Superior temporal gyrus (tissue), 1 donor: ENCODE results near the gene ASB4.

Source experiments
- DNase-seq: peaks from one replicate; pipeline ENCODE4 v3.0.0-alpha.2; 2016; ENCODE audit errors: extremely low spot score

Gene ASB4

DNA sequence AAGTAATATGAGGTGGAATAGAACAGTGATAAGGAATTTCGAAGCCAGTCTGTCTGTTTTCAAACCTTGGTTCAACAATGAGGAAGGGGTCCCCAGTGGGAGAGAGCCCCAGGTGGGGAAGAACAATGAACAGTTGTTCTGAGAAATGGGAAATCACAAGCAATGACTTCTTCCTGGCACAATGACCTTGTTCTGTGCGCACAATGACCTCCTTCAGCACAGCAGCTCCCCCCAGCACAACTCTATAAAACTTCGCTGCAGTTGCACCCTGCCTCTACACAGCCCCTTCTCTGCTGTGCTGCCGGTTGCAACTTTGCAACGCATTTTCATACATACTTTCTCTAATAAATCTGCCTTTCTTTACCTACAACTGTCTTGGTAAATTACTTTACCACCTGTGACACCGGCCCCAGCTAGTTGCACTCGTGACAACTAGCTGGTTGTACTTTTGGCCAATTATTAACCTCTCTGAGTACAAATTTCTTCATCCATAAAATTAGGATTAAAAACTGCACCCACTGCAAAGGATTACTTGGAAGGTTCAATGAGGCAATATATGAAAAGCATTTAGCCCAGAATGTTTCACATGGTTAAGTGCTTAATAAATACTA is 40.5 kb downstream of the ASB4 start:
- DNase-seq: peak; percentile 91

DNA sequence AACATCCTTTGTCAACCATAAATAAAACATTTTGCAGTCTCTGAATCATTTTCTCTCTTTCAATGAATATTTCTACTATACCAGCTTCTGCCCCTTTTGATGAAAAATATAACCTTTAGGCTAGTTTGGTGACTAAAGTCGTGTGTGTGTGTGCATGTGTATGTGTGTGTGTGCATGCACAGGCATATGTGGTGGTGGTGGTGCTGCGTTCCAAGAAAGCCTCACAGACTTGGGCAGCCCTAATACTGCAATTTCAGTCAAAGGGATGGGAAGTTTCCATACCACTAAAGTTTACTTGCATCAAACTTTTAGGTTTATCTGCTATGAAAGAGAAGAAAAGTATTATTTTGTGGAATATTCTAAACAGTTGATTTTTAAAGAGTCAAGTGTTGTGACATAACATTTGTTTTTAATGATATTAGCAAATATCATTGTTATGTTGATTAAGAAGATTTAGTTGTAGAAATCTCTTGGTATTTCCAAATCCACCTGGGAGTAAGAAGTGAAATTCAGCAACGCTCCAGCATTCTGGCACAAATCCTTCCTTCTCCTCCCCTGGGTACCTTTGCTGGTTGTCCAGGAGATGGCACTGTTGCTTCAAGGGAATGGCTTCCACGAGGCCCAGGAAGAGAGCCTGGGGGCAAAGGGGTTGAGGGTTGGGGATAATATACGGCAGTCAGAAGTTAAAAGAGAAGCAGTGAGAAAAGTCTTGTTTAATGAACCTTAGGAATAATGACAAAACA is 41.5 kb downstream of the ASB4 start:
- peak; percentile 96 for DNase-seq

DNA sequence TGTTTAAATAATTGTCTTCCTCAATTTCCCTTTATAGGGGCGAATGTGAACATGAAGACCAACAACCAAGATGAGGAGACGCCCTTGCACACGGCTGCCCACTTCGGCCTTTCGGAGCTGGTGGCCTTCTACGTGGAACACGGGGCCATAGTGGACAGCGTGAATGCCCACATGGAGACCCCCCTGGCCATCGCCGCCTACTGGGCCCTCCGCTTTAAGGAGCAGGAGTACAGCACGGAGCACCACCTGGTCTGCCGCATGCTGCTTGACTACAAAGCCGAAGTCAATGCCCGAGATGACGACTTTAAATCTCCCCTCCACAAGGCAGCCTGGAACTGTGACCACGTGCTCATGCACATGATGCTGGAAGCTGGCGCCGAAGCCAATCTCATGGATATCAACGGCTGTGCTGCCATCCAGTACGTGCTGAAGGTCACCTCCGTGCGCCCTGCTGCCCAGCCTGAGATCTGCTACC is 42.1 kb downstream of the ASB4 start:
- DNase-seq: no peak

DNA sequence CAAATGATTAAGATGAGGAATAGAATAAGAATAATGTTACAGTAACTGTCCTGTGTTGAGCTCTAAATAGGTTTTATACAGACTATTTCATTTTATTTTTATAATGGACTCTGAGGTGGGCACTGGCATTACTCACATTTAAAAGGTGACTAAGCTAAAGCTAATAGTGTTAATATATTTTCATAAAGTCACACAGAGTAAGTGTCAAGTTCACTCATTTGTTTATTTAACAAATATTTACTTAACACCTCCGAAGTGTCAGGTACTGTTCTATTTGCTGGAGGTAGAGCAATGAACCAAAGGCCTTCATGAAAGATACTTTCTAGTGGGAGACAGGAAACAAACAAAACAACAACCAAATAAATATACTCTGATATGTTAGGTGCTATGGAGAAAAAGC is 44.0 kb downstream of the ASB4 start:
- no peak for DNase-seq

DNA sequence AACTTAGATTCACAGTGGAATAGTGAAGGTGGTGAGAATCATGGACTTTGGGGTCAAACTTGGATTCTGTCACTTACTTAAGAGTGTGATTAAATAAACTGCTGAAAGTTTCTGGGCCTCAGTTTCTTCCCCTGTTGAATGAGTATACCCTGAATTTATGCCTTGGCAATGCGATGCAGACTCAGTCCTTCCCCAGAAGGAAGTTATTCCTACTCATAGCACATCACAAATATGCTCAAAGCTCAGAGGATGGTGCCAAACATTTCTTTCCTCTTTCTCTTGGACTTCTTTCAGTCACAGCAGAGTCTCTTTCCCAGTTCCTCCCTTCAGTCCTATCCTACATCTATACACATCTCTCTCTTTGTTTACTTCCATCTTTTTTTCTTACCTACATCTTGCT is 45.1 kb downstream of the ASB4 start:
- DNase-seq: no peak

DNA sequence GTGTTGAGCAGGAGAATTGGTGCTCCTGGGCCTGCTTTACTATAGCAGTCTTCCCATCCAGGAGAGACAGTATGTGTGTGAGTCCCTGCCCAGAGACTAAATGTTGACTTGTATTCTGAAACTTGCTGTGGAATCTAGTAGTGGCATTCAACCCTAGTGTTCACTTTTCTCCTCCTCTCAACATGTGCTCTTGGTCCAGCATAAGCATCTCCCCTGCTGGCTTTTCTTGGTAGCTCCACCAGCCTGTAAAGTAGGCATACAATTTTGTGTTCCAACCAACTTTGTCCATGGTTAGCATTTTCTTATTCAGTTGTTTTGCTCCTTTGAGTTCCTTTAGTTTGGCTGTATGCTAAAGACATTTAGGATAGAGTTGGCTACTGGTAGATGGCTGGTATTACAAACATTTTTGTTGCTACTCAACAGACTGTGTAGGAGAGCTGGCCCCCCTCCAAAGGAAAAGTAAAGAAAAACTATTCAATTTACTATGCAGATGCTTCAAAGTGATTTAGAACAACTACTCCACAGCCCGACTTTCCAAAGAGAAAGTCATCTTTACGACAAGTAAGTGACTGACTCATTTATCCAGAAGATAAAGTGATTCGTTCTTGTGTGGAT is 46.0 kb downstream of the ASB4 start:
- no peak for DNase-seq

DNA sequence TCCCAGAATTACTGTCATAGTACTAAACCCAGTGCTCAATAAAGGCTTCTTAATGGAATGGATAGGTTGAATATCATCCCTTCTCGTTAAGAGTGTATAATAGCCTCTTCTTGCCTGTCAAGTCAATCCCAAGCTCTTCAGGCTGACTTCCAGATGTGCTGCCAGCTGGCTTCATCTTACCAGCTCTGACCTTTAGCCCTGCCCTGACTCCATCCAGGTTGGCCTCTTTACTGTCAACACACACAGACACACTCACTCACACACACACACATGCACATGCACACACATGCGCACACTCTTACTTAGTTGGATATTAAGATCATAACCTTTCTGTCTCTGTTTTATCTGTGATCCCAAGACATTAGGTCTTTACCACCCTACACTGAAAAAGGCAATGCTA is 49.1 kb downstream of the ASB4 start:
- no peak for DNase-seq

DNA sequence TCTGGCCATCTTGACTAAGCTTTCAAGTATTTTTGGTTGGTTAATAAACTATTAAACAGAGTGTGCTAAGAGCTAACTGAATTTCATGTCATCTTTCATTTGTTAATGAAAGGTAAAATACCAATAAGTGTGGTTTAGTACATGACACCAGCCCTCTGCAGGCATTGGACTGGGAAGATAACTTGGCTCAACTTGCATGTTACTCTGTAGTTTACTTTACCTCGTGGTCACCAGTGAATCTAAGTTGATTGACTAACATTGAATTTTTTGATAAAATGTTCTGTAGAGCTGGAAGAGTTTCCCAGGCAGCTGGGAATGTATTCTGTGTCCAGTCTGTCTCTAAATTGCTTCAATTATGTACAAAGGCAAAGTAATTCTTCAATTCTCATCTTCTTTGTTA is 49.9 kb downstream of the ASB4 start:
- no peak for DNase-seq

DNA sequence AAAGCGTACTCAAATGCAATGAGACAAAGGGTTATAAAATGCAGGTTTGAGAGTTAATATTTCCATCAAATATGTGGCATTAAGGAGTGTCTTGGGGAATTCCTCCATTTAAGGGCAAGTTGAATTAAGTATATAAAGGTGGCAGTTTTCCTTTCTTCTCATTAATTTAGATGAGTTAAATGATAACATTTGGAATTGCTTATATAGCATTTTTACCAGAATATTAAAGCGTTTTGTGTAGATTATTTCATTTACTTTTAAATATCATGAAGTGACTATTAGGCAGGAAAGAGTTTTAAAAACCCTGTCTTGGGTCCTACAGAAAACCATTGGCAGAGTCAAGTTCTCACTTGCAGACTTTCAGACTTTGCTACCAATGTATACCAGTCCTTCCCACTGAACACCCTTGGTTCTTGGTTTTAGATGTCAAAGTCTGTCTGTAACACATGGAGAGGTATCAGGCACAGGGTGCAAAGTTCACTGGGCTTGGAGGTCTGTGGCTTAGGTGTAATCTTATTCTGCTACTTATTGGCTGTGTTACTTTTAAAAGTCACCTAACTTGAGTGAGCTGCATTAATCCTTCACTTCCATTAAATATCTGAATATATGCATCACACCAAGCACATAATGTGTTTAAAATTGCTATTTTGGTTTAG is 51.0 kb downstream of the ASB4 start:
- DNase-seq: no peak

DNA sequence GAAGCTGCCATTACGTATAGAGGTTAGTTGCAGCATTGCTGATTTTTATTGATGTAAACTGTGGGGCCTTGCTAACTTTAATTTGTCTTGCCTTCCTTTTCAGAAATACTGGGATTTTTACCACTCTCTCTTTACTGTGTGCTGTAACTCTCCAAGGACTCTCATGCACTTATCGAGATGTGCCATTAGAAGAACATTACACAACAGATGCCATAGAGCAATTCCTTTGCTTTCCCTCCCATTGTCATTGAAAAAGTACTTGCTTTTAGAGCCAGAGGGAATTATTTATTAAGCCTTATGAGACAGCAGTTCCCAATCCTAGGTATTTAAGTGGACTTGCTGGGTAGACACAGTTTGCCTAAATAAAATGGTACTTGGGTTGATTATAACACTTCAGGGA is 51.7 kb downstream of the ASB4 start:
- DNase-seq: no peak

DNA sequence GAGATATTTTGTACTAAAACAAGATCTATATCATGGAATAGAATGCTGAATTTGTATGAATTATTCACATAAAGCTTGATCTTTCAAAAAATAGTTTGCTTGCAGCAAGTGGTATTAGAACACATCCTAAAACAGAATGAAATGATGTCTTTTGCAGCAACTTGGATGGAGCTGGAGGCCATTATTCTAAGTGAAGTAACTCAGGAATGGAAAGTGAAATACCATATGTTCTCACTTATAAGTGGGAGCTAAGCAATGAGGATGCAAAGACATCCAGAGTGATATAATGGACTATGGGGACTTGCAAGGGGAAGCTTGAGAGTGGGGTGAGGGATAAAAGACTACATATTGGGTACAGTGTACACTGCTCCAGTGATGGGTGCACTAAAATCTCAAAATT is 53.7 kb downstream of the ASB4 start:
- no peak for DNase-seq

DNA sequence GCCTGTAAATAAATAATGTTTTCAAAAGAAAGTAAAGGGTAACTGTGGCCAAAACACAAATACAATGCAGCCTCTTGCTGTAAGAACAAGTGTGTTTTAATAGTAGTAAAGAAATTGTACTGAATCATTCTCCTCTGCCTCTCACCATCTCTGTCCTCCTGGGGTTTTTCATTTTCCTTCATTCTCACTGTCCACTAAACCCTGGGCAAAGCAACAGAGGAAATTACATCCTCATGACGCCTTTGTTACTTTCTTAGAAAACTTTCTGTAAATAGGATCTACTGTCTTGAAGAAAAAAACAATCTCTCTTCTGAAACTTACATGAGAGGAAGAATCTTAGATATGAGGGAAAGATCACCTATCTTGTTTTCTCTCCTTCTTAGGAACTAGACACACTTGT is 54.6 kb downstream of the ASB4 start:
- no peak for DNase-seq

DNA sequence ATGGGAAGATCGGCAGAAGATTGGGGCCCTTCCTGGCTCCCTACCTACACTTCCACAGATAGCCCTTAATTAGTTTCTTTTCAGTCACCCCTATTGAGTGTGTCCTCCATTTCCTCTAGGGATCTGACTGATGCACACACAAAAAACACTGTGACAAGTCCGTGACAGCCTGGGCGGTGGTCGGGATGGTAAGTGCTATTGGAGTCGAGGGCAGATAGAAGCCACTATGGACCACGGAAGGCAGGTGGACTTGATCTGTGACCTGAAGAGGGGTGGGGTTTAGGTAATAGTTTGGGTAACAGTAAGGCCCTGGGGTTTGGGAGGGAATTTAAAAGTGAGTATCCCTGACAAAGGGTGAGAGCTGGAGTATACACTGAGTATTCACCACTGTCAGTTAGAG is 57.6 kb downstream of the ASB4 start:
- no peak for DNase-seq

DNA sequence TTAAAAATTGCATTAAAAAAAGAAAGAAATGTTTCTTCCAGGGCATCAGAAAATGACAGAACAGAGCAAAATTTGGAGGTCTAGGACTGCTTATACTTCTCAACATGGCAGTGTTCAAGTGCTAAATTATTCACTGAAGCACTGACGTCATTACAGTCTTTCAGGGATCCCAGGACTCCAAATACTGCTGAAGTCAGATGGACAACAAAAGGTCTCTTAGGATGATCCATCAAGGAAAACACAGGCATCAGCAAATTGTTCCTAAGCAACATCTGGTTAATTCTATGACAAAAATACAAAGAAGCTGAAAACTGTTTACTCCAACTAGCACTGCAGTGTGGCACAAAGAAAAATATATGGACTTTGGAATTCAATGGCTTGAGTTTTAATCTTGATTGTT is 58.4 kb downstream of the ASB4 start:
- no peak for DNase-seq

DNA sequence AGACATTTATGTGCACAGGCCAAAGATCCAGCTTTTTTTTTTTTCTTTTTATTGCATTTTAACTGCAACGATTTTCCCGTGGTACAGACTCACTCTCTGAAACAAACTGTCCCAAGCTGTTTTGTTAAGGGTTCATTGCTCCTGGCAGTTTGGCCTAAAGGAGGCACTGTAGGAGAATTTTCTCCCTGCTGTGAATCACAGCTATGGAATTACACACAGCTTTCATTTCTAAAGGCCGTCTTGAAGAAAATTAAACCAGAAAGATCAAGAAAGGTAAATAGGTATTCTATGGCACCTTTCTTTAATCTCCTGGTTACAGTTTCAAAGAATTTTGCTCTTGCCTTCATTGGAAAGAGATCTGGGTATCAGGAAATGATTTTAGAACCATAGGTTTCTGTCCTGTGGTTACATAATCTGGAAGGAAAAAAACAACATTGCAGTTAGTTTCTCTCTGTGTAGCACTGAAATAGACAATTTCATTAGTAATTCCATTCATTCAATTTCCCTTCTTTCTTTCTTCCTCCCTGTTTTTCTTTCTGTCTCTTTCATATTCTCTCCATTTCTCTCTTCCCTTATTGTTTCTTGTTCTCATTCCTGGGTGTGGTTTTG is 59.4 kb downstream of the ASB4 start:
- peak; percentile 94 for DNase-seq

DNA sequence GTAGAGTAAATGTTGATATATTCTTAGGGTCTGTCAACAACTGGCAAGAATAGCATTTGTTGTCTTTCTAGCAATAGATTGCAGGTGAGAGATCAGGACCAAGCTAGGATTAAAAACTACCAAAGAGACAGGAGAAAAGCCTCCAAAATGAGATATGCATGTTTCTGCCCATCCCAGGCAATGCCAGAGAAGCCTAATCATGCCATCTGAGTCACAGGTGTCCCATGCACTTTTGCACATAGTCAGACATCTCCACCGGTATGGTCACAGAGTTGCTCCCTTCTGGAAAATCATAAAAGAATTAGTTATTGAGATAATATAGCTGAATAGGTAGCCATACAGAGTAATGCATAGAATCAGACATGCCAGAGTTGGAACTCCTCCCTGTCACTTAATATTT is 59.9 kb downstream of the ASB4 start:
- DNase-seq: no peak

DNA sequence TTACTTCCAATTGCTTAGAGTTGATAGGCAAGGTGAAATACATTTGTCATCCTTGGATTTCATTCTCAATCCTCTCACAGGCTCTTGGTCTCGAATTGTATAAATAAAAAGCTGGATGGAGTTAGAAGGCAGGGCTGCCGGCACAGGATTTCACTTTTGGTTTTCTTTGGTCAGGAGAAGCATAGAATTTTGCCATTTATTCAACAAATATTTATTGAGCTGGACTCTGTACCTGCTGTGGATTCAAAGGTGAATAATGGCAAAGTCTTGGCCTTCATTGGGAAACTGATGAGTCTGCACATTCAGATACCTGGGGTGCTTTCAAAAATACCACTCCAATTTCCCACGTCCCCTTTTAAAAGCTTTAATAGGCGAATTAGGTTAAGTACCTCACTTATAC is 60.9 kb downstream of the ASB4 start:
- DNase-seq: peak; percentile 56

DNA sequence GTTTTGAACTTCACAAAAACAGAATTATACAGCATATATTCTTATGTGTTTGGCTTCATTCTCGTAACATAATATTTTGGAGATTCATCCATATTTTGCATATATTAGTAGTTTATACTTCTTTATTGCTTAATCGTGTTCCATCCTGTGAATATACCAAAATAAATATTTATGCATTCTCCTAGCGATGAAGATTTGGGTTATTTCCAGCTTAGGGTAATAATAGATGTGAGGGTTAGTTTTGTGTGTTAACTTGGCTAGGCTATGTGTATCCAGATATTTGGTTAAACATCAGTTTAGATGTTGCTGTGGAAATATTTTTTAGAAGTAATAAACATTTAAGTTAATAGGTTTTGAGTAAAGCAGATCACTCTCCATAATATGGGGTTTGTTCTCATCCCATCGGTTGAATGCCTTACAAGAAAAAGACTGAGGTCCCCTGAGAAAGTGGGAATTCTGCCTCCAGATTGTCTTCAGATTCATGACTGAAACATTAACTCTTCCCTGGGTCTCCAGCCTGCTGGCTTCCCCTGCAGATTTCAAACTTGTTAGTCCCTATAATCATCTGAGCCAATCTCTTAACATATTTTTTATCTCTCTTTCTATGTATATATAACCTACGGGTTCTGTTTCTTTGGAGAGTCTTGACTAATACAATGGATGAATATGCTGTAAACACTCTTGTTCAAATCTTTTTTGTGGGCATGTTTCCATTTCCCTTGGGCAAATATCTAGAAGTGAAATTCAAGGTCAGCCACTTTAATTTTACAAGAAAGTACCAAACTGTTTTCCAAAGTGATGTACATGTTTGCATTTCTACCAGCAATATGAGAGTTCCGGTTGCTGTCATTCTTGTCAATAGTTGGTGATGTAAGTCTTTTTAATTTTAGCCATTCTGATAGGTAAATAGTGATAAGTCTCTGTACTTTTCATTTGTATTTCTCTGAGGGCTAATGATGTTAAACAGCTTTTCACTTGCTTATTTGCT is 61.9 kb downstream of the ASB4 start:
- peak; percentile 51 for DNase-seq

DNA sequence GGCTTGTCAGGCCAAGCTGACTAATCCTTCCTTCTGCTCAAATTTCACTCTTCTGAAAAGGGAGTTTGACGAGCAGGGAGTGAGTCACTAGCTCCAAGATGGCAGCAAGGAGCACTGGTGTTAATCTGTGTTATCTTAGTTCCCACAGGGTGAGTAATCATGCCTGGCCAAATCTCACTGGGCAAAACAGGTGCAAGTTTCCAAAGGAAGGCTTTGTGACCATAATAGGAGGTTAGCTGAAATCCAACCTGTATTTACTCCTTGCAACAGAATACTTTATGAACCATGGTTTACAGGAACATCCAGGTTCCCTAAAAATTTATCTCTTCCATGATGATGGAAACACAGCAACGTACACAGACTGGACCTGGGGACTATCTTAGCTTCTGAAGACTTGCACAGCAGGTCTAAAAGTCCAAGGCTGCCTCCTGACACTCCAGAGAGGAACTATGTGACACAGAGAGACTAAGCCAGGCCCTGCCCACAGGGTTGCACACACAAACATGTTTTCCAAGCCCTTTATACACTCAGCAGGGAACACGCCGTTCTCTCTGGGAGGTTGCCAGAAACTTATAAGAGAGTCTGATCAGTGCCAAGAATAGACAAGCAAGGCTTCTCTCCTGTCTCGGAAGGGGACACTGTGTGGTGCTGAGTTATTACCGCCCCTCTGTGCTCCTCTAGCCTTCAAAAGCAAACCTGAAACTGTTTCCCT is 64.2 kb downstream of the ASB4 start:
- peak; percentile 99 for DNase-seq

DNA sequence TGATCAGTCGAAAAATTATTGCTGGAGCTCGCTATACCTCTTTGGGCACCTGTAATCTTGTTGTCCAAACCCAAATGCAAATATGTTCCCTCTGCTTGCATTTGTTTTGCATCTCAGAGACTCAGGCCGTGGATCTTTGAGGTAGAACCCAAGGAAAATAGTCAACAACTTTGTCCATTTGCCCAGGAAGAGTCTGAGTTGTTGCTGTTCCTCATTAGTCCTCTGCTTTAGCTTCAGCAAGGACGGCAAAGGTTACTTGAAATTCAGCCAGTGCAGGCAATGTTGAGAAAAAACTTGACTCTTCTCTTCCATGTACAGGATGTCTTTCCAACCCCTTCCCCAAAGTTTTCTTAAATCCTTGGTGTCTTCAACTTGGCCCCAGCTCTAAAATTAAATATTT is 64.8 kb downstream of the ASB4 start:
- DNase-seq: no peak
